GM18511 (cell line): ENCODE measurements around the gene CEP68.

ENCODE experiments used
- ATAC-seq: cut with Tn5 transposase; IDR thresholded peaks from one replicate; pipeline ENCODE4 v1.9.1; 2021; ENCODE audit warnings: mild to moderate bottlenecking, moderate library complexity; ENCODE audit not compliant: unreplicated experiment

CEP68 gene

GRCh38 chr2:65057391-65058052, 1.3 kb downstream of the CEP68 start:
- peak; percentile 27 for ATAC-seq

- no peak for ATAC-seq
These were observed 2.9 kb downstream of the CEP68 start for GRCh38 chr2:65059071-65059470.

- ATAC-seq, result no peak
These were observed 5.1 kb downstream of the CEP68 start for GRCh38 chr2:65061146-65061909.

GRCh38 chr2:65061910-65062339, 5.7 kb downstream of the CEP68 start:
- no peak for ATAC-seq

- no peak for ATAC-seq
These were observed 6.9 kb downstream of the CEP68 start for GRCh38 chr2:65062843-65063825.

- ATAC-seq, result peak; percentile 85
These were observed 8.7 kb downstream of the CEP68 start for GRCh38 chr2:65064728-65065552.

- no peak for ATAC-seq
These were observed 11.8 kb downstream of the CEP68 start for GRCh38 chr2:65067806-65068553.

- no peak for ATAC-seq
These were observed 13.2 kb downstream of the CEP68 start for GRCh38 chr2:65069439-65069824.

- ATAC-seq, result no peak
These were observed 14.1 kb downstream of the CEP68 start for GRCh38 chr2:65070172-65070830.

GRCh38 chr2:65070856-65071255, 14.6 kb downstream of the CEP68 start:
- no peak for ATAC-seq

- ATAC-seq, result no peak
These were observed 15.4 kb downstream of the CEP68 start for GRCh38 chr2:65071499-65072180.

GRCh38 chr2:65072181-65072970, 16.2 kb downstream of the CEP68 start:
- peak; percentile 83 for ATAC-seq

GRCh38 chr2:65073879-65074565, 17.8 kb downstream of the CEP68 start:
- no peak for ATAC-seq

- ATAC-seq, result no peak
These were observed 19.0 kb downstream of the CEP68 start for GRCh38 chr2:65075176-65075575.

- no peak for ATAC-seq
These were observed 19.6 kb downstream of the CEP68 start for GRCh38 chr2:65075605-65076344.

- no peak for ATAC-seq
These were observed 20.1 kb downstream of the CEP68 start for GRCh38 chr2:65076345-65076710.

GRCh38 chr2:65077898-65078297, 21.7 kb downstream of the CEP68 start:
- ATAC-seq, result no peak
